DMS 273 (cell line): Measurements from ENCODE around the gene CCDC30.

Experiments used
- DNase-seq: peaks from one replicate; lab custom pipeline; 2025; ENCODE audit not compliant: unreplicated experiment; lab: John Stamatoyannopoulos, UW

CCDC30 gene

GRCh38 chr1:42462828-42463763 lies at the start of gene CCDC30:
Gene CCDC30 (plus strand): TSS chr1:42463286. CDS start chr1:42480552, 17,266 bp downstream.
- peak; percentile 99 for DNase-seq

GRCh38 chr1:42414551-42415496 lies 48.3 kb upstream of the CCDC30 start:
- no peak for DNase-seq

GRCh38 chr1:42417166-42417565 lies 45.9 kb upstream of the CCDC30 start:
- DNase-seq = peak; percentile 45

- DNase-seq = no peak
These were observed 44.6 kb upstream of the CCDC30 start for GRCh38 chr1:42418516-42418915.

GRCh38 chr1:42419126-42419821 lies 43.8 kb upstream of the CCDC30 start:
- peak; percentile 93 for DNase-seq

DNA sequence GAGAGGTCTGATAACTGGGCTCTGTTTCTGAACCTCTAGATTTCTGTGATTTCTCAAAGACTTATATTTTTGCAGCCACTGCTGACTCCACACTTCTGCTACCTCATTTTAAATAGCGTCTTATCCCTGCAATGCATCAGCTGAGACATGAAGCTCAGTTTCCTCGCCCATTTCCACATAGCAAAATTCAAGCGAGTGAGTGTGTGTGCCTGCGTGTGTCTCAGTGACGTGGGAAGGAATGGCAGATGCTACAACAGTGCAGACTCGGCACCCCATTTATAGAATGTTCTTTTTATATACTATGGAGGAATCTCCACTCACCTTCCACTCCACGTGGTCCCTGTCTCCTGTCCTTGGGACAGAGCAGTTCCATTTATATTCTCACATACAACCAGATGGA lies 43.0 kb upstream of the CCDC30 start:
- peak; percentile 58 for DNase-seq

- DNase-seq = peak; percentile 98
These were observed 42.0 kb upstream of the CCDC30 start for GRCh38 chr1:42420911-42421585.

DNA sequence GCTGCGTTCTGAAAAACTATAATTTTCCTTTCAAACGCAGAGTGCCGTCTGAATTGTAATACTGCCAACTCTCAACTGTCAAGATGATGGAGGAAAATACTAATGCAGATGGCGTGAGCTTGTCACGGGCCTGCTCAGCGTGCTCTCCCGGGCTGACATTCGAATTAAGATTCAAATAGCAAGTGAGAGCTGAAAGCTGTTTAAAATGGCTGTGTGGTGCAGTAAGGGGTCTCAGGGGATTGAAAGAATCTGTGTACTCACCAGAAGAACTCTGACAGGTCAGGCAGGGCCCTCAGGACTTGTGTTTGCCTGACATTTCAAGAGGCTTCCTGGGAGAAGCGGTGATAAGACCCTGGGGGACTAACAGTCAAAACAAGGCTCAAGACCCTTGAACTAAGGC lies 40.3 kb upstream of the CCDC30 start:
- peak; percentile 80 for DNase-seq

DNA sequence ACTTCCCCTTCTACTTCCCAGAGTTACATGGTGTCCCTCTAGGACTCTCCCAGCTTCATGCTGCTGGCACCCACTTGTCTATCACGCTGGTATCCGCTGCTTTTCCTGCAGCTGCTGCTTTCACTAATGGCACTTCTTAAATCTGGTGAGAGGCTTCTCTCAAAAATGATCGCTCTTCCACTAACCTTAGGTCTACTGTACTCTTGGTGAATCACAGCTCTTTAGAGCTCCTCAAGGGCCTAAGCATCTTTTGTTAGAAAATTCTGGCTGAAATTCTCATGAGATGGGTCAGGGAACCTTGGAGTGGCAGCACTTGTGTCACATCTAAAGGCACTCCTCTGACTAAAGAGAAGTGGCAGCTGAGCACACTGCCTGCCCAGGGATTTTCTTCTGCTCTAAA lies 39.4 kb upstream of the CCDC30 start:
- peak; percentile 28 for DNase-seq

- DNase-seq = no peak
These were observed 38.9 kb upstream of the CCDC30 start for GRCh38 chr1:42424201-42424600.

DNA sequence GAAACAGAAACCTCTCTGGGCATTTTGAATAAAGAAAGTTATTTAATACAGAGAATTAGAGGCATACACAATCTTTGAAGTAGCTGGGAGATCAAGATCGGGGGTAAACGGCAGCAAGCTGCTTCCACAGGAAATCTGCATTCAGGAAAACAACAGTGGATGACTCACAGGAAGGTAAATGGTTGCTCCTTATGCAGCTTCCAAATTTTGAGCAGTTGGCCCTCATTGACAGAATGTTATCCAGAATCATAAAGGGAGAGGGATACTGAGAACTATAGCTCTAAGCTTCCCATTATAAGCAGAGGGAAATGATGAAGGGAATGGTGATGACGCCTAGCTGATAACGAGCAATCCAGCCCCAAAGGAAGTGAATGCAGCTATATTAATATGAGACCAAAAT lies 35.8 kb upstream of the CCDC30 start:
- no peak for DNase-seq

DNA sequence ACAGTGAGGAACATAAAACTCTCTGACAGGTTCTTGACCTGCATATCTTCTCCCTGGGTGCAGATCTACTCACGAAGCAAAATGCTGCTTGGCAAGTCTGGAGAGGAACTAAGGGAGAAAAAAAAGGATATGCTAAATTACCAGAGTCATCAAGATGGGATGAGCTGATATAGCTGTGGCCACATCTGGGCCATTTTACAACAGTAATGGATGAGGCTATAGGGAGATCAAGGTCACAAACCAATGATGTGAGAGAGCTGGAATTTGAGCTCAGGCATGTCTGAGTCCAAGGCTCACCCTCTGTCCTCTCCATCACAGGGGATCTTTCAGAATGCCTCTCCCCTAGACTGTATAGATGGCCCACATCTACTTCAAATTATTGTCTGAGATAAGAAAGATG lies 33.5 kb upstream of the CCDC30 start:
- no peak for DNase-seq

GRCh38 chr1:42430286-42431135 lies 32.6 kb upstream of the CCDC30 start:
- no peak for DNase-seq

GRCh38 chr1:42431514-42431913 lies 31.6 kb upstream of the CCDC30 start:
- DNase-seq = no peak

GRCh38 chr1:42432714-42433113 lies 30.4 kb upstream of the CCDC30 start:
- DNase-seq = no peak

DNA sequence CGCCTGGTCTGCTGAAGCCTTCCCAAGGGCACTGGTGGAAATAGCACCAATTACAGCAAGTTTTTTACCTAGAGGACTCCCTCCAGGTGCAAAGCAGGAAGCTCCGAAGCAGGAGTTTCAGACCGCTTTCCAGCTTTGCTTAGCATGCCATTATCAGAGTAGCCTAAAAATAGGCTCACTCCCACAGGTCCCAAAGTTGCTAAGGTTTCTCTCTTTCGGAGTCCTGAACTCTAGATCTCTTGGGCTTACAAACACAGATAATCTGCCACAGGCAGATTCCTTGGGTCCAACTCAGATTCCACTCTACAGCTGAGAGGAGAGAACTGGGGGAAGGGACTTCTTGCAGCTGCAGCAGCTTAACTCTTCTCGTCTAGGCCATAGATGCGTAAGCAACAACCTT lies 29.7 kb upstream of the CCDC30 start:
- DNase-seq = no peak

DNA sequence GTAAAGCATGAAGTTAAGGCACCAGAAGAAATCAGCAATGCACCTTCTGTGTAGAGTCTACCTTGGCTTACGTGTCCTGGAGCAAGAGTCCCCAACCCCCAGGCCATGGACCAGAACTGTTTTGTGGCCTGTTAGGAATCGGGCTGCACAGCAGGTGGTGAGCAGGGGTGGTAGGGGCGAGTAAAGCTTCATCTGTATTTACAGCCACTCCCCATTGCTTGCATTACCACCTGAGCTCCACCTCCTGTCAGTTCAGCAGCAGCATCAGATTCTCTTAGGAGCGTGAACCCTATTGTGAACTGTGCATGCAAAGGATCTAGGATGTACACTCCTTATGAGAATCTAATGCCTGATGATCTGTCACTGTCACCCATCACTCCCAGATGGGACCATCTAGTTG lies 28.7 kb upstream of the CCDC30 start:
- DNase-seq = no peak

DNA sequence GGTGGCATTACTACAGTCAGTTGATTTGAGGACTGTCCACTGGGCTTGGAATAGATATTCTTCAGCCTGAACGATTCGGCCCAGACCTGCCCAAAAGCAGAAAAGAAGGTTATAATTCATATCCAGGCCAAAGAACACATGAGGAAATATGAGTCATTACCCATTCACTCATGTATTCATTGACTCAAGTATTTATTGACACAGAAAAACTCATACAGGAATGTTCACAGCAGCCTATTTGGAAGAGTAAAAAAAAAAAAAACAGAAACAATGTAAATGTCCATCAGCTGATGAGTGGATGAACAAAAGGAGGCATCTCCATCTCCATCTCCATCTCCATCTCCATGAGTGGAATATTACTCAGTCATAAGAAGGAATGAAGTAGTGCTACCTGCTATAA lies 23.1 kb upstream of the CCDC30 start:
- DNase-seq = no peak

DNA sequence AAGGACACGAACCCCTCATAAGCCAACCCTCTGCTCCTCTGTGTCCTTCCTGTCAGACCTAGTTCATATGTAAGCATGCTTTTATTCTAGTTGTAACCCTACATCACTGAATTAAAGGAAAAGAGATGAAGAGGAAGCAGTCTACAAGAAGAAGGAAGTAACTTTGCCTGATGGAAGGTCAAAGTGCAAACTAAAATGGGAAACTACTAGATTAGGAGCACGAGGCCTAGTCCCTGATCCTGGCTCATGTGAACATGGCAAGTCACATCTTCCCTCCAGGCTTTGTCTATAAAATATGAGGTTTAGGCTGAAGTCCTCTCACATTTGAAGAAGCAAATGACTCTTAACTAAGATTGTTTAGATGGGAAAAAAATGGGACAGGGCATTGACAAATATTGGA lies 20.4 kb upstream of the CCDC30 start:
- no peak for DNase-seq

DNA sequence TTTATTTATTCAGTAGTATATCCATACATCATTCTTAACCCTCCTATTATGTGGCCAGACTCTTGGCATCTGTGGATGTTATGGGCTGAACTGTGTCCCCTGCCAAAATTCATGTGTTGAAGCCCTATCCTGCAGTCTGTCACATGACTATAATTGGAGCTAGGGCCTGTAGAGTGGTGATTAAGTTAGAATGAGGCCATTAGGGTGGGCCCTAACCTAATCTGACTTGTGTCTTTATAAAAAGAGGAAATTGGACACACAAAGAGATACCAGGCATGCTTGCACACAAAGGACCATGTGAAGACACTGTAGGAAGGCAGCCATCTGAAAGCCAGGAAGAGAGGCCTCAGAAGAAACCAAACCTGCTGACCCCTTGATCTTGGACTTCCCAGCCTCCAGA lies 13.8 kb upstream of the CCDC30 start:
- no peak for DNase-seq
